NCI-H187 (cell line): ENCODE results near the gene NIP7.
A peak's percentile ranks its signal among the peaks of the same experiment; 100 is the strongest.
"Not testable (repeated sequence)": the region's sequence is repeated elsewhere in the genome, so short reads cannot be mapped to it uniquely, and the experiment has no call there.

Source experiments
- DNase-seq, 2 experiments: peaks; one replicate each; lab custom pipeline; 2025; lab: John Stamatoyannopoulos, UW

Gene NIP7

DNA sequence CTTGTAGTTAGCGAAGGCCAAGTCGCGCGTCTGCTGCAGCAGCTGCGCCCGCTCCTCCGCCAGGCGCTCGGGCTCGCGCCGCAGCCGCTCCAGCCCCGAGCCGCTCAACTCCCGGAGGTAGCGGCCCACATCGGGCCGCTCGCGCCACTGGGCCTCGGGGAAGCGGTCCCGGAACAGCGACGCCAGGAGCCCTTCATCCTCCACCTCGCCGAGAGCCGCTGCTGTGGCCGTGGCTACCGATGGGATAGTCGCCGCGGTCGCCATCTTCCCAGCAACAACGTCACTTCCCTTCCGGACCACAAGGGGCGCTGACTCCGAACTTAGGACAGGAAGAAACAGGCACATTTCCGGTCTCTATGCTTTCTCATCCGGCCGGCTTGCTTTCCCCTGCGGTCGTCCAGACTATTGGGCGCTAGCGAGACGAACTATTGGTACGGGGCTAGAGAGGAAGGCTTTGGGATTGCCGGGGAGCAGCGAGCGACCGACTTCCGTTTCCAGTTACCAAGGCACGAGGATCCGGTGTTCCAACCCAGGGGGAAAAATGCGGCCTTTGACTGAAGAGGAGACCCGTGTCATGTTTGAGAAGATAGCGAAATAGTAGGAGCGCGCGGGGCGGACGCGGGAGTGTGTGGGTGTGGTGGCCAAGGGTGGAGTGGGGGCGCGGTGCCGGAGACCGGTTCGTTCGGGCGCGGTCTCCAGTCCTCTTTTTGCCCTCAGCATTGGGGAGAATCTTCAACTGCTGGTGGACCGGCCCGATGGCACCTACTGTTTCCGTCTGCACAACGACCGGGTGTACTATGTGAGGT is at the start of gene NIP7, which contains the start of gene COG8:
Gene NIP7, plus strand, starts transcription at position 484 of the 806 bp plus-strand sequence. Its CDS starts 58 bp downstream, at position 542.
Gene COG8, minus strand, starts transcription at position 276 of the 806 bp plus-strand sequence. Its CDS starts 12 bp downstream, at position 264.
- DNase-seq = peak; percentile 62 to 88

DNA sequence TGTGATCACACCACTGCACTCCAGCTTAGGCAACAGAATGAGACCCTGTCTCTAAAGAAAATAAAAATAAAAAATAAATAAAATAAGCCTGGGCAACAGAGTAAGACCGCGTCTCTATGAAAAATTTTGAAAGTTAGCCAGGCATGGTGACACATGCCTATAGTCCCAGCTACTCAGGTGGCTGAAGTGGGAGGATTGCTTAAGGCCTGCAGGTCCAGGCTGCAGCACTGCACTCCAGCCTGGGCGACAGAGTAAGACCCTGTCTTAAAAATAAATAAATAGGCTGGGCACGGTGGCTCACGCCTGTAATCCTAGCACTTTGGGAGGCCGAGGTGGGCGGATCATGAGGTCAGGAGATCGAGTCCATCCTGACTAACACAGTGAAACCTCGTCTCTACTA is 47.9 kb upstream of the NIP7 start:
- DNase-seq = not testable (repeated sequence)

DNA sequence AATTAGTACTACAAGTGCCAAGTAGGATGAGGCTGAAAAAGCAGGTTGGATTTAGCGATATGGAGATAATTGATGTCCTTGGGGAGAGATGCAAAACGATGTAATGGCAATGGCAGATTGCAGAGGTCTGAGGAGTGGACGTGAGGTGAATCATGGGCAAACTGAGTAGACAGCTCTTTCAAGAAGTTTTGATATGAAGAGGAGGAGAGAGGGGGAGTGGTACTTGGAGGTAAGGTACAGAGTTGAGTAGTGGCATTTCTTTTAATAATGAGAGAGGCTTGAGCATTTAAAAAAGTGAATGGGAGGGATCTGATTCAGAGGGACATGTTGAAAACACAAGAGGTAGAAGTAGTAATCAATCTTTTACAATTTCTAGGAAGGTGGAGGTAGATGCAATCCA is 46.2 kb upstream of the NIP7 start:
- DNase-seq = no peak

DNA sequence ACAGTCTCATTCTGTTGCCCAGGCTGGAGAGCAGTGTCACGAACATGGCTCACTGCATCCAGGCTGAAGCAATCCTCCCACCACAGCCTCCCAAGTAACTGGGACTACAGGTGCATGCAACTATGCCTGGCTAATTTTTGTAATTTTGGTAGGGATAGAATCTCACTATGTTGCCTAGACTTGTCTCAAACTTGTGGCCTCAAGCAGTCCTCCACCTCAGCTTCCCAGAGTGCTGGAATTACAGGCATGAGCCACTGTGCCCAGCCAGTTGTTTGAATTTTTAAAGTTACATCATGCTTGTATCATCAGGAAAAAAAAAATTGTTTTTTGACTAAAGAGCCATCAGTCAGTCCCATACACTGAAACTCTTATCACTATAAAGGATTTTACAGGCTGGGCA is 45.5 kb upstream of the NIP7 start:
- DNase-seq = no peak

DNA sequence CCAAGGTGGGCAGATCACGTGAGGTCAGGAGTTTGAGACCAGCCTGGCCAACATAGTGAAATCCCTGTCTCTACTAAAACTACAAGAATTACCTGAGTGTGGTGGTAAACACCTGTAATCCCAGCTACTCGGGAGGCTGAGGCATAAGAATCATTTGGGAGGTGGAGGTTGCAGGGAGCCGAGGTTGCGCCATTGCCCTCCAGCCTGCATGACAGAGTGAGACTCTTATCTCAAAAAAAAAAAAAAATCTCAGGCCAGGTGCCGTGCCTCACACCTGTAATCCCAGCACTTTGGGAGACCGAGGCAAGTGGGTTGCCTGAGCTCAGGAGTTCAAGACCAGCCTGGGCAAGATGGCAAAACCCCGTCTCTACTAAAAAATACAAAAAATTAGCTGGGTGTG is 42.8 kb upstream of the NIP7 start:
- not testable (repeated sequence) for DNase-seq

DNA sequence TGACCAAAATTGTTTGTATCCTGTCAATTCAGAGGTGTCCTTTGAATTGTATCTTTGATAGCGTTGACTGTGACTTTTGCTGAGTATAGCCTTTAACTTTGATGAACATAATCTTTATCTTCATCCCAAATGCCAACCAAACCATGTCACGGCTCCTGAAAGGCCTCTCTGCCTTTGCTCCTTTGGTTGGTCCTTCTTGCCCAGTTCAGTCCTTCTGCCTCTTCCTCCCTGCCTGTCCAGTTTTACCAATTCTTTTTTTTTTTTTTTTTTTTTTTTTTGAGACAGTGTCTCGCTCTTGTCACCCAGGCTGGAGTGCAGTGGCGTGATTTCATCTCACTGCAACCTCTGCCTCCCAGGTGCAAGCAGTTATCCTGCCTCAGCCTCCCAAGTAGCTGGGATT is 41.3 kb upstream of the NIP7 start:
- no peak for DNase-seq

DNA sequence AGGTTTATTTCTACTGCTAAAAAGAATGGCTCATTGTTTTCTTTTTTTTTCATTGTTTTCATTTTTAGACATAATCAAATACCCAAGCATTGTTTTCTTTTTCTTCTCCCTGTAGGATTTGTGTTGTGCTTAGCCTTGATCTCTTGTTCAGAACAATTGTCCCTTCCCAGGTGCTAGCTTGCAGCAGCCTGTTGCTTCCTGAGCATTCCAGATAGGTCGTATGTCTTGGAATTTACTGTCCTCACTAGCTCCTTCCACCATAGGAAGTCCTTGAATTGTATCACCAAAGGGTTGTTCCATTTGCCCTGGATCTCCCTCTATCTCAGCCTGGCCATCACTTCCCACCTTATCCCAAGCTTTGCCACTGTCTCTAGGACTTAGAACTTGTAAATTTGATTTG is 38.4 kb upstream of the NIP7 start:
- DNase-seq = no peak

DNA sequence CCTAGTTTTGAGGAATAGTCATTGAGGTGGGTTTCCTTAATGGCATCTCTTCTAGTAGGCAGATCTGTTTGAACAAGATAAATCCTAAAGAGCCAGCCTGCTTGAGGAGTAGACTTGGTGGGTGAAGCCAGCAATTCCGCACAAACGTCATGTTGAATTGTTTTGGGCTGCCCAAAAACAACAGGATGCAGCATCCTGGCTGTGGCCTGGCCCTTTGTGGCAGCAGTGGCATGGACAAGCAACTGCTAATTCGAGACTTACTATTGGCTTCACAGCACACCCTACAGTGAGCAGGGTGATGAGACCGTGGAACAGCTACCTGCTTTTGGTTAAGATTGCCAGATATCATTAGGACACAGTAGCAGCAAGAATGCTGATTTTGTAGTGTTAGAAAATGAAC is 37.7 kb upstream of the NIP7 start:
- DNase-seq = no peak

DNA sequence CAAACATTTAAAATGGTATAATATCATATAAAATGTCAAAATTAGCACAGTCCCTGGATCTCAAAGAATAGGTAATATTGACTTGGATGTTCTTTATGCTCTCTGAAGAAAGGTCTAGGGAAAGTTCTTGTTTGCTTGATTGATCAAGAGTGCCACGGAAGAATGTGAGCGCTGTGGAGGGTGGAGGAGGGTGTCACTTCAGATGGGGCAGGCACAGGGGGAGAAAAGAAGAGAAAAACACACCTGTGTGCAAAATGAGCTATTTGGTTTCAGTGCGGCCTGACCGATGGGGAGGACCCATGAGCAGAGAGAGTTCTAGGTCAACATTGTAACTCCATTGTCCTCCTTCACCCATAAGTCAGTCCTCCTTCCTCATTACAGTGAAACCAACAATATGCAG is 37.3 kb upstream of the NIP7 start:
- DNase-seq = no peak

DNA sequence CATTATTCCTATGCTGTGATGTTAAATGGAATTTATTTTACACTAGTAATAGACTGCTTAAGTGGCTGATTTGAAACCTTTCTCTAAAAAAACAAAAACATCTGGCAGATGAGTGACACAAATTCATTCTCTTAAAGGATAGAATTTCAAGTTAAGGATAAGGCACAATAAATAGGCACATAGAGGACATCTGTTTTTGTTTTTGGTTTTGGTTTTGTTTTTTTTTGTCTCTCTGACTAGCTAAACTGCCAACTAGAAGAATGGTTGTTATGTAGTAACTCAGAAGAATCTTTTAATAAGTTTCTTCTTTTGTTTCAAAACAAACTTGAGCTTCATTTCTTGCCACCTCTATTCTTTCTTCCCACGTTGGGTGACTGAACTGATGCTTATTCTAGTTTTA is 33.5 kb upstream of the NIP7 start:
- no peak for DNase-seq

DNA sequence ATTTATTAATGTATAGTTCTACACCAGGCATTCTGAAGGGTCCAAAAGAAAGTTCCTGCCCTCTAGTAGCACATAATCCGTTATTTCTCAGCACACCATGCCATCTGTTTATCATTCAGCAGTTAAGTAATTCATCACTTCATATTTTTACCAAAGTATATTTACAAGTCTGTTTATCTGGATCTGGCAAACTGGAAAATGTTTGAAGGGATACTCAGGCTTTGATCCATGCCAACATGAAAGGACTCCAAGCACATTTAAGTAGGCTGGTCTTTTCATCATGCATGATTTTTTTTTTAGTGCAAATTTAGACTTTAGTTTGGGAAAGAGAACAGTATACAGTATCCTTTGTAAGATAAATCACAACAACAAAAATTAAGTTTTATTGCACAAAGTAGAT is 32.5 kb upstream of the NIP7 start:
- no peak for DNase-seq

DNA sequence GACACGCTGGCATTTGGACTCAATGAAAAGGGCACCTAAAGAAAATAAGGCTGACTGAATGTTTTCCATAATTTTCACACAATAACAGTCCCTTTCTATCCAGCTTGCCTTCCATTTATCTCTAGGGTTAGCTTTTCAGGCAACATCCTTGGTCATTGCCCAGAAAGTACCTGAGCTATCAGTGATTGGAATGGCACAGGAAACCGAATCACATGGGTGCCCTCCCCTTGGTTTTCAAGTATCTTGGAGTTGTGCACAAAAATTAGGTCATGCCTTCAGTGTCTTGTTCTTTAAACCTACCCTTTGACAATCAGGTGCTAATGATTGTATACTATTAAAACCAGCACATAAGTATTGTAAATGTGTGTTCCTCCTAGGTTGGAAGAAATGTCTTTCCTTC is 31.7 kb upstream of the NIP7 start:
- no peak for DNase-seq

DNA sequence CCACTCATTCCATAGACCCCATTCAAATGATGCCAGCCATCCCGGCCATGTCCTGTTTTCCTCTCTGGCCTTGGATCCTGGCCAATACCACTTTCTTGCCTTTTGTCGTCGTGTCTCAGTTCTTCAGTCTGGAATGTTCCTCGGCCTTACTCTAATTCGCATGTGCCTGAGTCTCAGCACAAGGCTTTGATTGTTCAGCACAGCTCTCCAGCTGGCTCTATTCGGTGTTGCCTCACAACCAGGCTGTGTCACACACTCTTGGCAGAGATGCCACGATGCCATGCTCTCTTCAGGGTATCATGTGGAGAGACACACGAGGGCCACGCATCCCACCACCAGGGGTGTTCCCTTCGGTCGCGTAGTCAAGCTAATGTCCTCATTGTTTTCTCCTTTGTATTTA is 30.3 kb upstream of the NIP7 start:
- no peak for DNase-seq

DNA sequence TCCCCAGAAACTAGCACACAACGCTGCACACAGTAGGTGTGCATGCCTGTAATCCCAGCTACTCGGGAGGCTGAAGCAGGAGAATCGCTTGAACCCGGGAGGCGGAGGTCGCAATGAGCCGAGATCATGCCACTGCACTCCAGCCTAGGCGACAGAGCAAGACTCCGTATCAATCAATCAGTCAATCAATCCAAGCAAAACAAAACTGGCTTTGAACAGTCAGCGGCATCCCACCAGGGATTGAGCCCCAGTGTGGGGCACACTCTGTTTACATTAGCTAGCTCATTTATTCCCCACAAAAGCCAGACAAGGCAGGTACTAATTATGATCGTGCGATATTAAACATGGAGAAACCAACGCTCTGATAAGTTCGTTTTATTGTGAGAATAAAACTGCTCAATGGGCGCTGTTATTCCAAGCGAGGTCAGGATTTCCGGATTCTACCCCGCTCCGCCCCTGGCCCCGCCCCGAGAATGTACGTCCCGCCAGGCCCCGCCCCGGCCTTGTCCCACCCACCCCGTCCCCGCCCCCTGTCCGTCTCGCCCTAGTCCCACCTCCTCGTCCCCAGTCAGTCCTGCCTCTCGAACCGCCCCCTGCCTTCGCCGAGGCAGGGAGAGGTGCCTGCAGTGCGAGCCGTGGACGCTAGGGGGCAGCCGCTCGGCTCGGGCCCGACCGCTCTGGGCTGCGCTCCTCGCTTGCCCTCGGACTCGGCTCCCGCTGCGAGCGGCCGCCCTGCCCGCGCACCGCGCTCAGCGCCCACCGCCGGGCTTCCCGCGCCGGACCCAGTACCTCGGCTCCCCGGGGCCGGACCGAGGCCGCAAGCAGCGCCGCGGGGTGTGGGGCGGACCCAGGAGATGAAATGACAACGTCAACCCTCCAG is 28.7 kb upstream of the NIP7 start, which contains the start of gene VPS4A:
Gene VPS4A, plus strand, starts transcription at position 698 of the 880 bp plus-strand sequence. Its CDS starts 162 bp downstream, at position 860.
- peak; percentile 76 to 89 for DNase-seq

DNA sequence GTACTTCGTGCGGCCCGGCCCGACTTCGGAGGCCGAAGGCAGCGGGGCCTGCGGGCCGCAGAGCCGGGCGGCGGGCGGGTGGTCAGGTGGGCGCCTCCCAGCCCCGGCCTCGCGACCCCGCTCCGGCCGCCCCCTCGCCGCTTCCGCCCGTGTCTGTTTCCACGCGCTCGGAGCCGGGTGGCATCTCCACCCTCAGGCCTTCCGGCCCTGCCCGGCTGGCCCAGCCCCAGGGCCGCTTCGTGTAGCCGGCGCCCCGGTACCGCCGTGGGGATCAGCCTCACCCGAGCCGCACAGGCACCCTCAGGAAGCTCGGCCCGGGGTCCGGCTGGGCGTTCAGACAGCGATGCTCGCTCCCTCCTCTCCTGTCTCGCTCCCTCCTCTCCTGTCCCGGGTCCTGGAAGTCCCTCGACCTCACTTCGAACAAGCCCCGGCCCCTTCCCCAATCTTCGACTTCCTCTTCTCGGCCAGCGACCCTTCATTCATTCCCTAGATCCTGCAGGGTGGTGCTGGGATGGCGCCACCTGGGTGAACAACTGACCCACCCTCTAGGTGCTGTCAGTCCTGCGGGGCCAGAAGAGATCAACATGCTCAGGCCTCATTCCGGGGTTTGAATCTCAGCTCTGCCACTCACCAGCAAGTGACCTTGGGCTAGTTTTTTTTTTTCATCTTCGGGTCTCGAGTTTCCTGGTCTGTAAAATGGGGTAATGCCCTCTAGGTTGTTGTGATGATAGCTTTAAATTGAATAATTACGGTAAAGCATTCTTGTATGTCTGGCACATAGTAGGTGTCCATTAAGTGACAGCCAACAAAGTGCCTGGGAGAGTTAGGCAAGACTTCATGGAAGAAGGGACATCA is 27.8 kb upstream of the NIP7 start:
- DNase-seq = no peak

DNA sequence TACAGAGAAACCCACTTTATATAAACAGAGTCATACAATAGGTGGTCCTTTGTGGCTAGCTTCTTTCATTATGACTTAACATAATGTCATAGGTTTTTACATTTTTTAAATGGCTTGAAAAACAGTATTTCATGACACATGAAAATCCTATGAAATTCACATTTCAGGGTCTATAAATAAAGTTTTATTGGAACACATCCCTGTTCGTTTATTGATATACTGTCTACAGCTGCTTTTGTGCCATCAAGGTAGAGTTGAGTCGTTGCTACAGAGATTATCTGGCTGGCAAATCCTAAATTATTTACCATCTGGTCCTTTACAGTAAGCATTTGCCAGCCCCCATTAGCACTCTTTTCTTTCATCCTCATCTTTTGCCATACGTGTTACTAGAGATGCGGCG is 26.1 kb upstream of the NIP7 start:
- no peak for DNase-seq

DNA sequence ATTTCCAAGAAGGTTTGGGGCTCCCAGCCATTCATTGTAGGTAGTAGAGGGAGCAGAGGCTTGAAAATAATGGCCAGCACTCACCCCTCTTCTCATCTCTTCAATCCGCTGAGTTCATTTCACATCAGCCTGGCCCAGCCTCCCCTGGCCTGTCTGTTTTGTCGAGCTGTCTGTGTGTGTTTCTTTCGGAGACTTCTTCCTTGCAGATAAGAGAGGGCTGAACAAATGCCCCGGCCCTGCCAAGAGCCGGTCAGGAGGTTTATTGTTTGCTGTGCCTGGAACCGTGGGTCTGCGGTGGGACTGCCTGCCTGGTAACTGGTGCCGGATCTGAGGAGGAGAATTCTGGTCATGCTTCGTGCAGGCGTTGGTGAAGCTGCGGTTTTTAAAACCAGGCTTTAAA is 25.0 kb upstream of the NIP7 start:
- no peak for DNase-seq

DNA sequence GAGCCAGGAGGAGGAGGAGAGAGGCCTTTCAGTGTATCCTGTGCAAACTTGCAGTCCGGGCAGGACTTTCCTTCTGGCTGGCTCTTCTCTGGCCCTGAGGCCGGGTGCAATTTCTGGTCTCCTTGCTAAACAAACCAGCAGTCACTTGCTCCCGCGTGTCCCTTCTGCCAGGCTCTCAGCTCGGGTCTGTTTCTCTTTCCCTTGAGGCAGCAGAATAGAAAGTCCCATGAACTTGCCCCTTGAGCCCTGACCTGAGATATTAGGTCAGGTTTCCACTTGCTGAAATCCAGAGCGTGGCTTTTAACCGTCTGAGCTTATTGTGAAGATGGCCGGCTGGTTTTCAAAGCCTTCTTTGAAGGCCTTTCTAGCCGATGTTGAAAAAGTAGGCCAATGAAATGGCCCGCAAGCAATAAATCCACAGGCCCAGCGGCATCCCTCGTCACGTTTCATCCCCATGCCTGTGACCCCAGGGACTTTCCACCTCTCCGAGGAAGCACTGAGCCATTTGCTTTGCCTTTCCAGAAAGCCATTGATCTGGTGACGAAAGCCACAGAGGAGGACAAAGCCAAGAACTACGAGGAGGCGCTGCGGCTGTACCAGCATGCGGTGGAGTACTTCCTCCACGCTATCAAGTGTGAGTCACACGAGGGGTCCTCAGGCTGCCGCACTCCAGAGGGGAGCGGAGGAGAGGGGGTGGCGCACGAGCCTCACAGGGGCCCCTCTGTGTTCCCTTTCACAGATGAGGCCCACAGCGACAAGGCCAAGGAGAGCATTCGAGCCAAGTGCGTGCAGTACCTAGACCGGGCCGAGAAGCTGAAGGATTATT is 23.9 kb upstream of the NIP7 start:
- DNase-seq = no peak

DNA sequence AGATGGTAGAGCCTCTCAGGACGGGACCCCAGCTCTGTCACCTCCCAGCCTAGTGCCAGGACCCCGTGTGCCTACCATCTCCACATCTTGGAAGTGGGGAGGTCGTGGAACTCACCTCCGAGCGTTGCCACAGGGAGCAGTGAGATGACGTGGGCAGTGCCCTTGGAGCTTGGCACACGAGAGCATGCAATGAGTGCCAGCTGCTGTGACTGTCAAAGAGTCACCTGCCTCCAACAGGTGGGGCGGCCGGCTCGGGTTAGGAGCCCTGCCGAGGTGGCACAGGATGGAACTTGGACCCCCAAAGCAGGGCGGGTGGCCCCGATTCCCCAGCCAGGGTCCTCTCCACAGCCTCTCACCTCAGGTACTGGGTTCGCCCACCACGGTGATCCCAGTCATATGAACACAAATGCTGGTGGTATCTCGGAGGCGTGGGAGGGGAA is 23.0 kb upstream of the NIP7 start:
- DNase-seq = no peak

DNA sequence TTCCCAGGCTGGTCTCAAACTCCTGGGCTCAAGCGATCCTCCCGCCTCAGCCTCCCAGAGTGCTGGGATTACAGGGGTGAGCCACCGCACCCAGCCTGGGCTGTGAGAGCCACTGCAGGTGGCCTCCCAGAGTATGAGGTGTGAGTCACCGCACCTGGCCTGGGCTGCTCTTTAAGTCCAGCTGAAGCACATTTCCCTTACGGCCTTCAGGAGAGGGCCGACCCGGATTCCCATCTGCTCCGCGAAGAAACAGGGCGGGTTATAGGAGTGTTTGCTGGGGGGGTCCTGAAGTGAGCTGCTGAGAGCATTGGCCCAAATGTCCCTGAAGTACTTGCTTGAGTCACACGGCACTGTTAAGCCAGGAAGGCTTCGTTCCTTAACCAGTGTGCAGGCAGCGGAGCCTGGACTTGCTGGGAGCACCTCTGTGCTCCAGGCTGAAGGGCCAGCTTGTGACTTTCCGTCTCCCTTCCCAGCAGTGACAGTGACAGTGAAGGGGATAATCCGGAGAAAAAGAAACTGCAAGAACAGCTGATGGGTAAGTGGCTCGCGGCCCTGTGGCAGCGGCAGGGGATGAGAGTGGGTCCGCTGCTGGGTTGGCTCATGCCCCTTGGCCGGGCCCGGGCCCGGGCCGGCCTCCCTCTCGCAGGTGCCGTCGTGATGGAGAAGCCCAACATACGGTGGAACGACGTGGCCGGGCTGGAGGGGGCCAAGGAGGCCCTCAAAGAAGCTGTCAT is 21.2 kb upstream of the NIP7 start:
- DNase-seq = no peak
